ENCODE data around the gene CHL1. TPM values are rescaled to one million over a fixed set of nuclear protein-coding genes. Genes with fewer than 3 reads are reported as not detected.

Gene CHL1
- total and polyA plus RNA-seq, 2 of the 8 experiments (the other 6 are each of a cell fraction or from before 2014, with no cell fraction given): 0.05 to 0.99 TPM

- H3K36me3 ChIP-seq (ENCODE audit: control insufficient read depth in 2 of 4, insufficient read depth in 4 of 4, low read length in 3 of 4): no peaks in the 10 kb centered on the region
- DNase-seq (ENCODE audit: low read depth in 1 of 2, low spot score in 2 of 2) (no peak), FAIRE-seq (no peak)
- H3K23ac ChIP-seq (ENCODE audit: insufficient read length): no peak overlapping the region
- no peak overlapping the region for H4K91ac ChIP-seq (replicated peaks; ENCODE audit: insufficient read length, low read length)
- no peak overlapping the region for H3K56ac ChIP-seq (replicated peaks; ENCODE audit: insufficient read length, low read depth, low read length)
- no peaks in the 10 kb centered on the region for H4K20me1 ChIP-seq (replicated peaks in 1 of 2; ENCODE audit: control insufficient read depth in 1 of 2, insufficient read depth in 2 of 2, low read length in 2 of 2)
- H2AK5ac ChIP-seq (ENCODE audit: low read depth, low read length): no peak overlapping the region
- no peaks in the 10 kb centered on the region for H3K9me3 ChIP-seq (ENCODE audit: insufficient read depth in 2 of 2, low read depth in 1 of 2, low read length in 1 of 2)
- H3K79me2 ChIP-seq (ENCODE audit: control insufficient read depth in 1 of 2, insufficient read depth in 2 of 2, low read length in 2 of 2): no peaks in the 10 kb centered on the region
- H2BK120ac ChIP-seq (replicated peaks; ENCODE audit: low read depth, low read length): no peak overlapping the region
- no peak overlapping the region for H3K9ac ChIP-seq (replicated peaks in 1 of 4; ENCODE audit: extremely low read depth in 1 of 4, low read depth in 3 of 4, low read length in 3 of 4)
- H3K23me2 ChIP-seq (ENCODE audit: low read depth, low read length): no peaks in the 10 kb centered on the region
- no peak overlapping the region for H3K27ac ChIP-seq (ENCODE audit: low read depth, low read length)
- no peak overlapping the region for H2AFZ ChIP-seq (ENCODE audit: low read length)
- 91% methylated on average over 4 of the region's 4 CpGs; no CpG with 5 or more reads in 1 of the 2 experiments for WGBS, 2 experiments (ENCODE audit: extremely low coverage in 1 of 2, insufficient coverage in 1 of 2, insufficient read length in 1 of 2, insufficient replicate concordance in 2 of 2, low coverage in 1 of 2, low lambda C conversion rate in 2 of 2, missing lambda C conversion rate in 1 of 2)
- no peak overlapping the region for H2BK12ac ChIP-seq (ENCODE audit: low read depth, low read length)
- TF ChIP-seq RXRA (IDR thresholded peaks at IDR 0.05; ENCODE audit: insufficient read depth, low read depth, low read length) (no peak), CBX8 (IDR thresholded peaks at IDR 0.05; ENCODE audit: borderline replicate concordance, low read depth, low read length) (no peak), USF2 (IDR thresholded peaks at IDR 0.05; ENCODE audit: low read length) (no peak), POLR2AphosphoS5 (IDR thresholded peaks at IDR 0.05; ENCODE audit: low read depth, low read length) (no peak)
- peaks cover 0 to 14% (median 4%) of the 10 kb centered on the region in 4 experiments; a peak in 5 of 7 replicates for H3K27me3 ChIP-seq (replicated peaks in 1 of 4; ENCODE audit: control insufficient read depth in 3 of 4, extremely low read depth in 1 of 4, insufficient read depth in 3 of 4, low read length in 3 of 4)
- ChIA-PET POLR2A (ENCODE audit: partially characterized antibody) (no interaction called here), CTCF (ENCODE audit: partially characterized antibody) (no interaction called here)
- no peak overlapping the region for H3K18ac ChIP-seq (ENCODE audit: extremely low read depth, low read length)
- no peak overlapping the region for H4K5ac ChIP-seq (ENCODE audit: insufficient read length, low read depth, low read length)
- no peak overlapping the region for H3K4ac ChIP-seq (replicated peaks; ENCODE audit: insufficient read length, low read depth, low read length)
- H2BK15ac ChIP-seq (ENCODE audit: low read length): no peak overlapping the region
- H3K79me1 ChIP-seq (ENCODE audit: low read depth, low read length): no peaks in the 10 kb centered on the region
- peaks cover 0 to 2% (median 1%) of the 10 kb centered on the region in 4 experiments; a peak in 3 of 7 replicates for H3K4me1 ChIP-seq (replicated peaks in 1 of 4; ENCODE audit: control insufficient read depth in 3 of 4, insufficient read depth in 4 of 4, low read length in 3 of 4)
- H3K4me2 ChIP-seq (ENCODE audit: insufficient read depth in 1 of 2, low read depth in 2 of 2, low read length in 2 of 2): no peak overlapping the region
- H3K4me3 ChIP-seq (ENCODE audit: extremely low read depth in 1 of 4, insufficient read depth in 2 of 4, low read depth in 3 of 4, low read length in 4 of 4): no peak overlapping the region
- no peak overlapping the region for H4K8ac ChIP-seq (ENCODE audit: extremely low read depth, insufficient read depth, low read length)
- H2BK5ac ChIP-seq (ENCODE audit: low read depth, low read length): no peak overlapping the region
- H3K14ac ChIP-seq (ENCODE audit: insufficient read length): no peak overlapping the region
- H2BK20ac ChIP-seq (ENCODE audit: low read length): no peak overlapping the region
These were observed 233.6 kb downstream of the CHL1 start for GRCh38 chr3:430186-430585.
